Body of pancreas (tissue), 4 donors: ENCODE measurements around the gene DOK6.

Source experiments
- CTCF ChIP-seq, 7 experiments: fragments of 450-650 bp in 4 of 7; fragments of 200-600 bp in 3 of 7; sonication (generic) in 3 of 7; IDR thresholded peaks; one replicate each; pipeline ENCODE4 v1.5.1; 2016 to 2019; ENCODE audit warnings: antibody characterized with exemption in 7 of 7
- POLR2A ChIP-seq, 3 donors: fragments of 450-650 bp; IDR thresholded peaks; one replicate each; pipeline ENCODE4 v1.6.1; 2016; ENCODE audit warnings: antibody characterized with exemption in 3 of 3, mild to moderate bottlenecking in 2 of 3

- TF ChIP-seq CTCF (IDR thresholded peaks at IDR 0.05) (no peak), POLR2A (IDR thresholded peaks at IDR 0.05) (no peak)
These were observed 418.8 kb downstream of the DOK6 start for GRCh38 chr18:69819460-69819859.
